HUES6 (cell line): ENCODE measurements around the gene PPP4R1.

ENCODE experiments used
- H3K27ac ChIP-seq: 2 replicates; pipeline ENCODE4 v1.7.0; 2013; ENCODE audit warnings: low read depth, mild to moderate bottlenecking, low read length, inconsistent platforms
- H3K27me3 ChIP-seq: 2 replicates; pipeline ENCODE4 v1.6.1; 2013; ENCODE audit warnings: low read length; ENCODE audit not compliant: control insufficient read depth, insufficient read depth
- H3K36me3 ChIP-seq: 2 replicates; pipeline ENCODE4 v1.6.1; 2013; ENCODE audit warnings: low read length; ENCODE audit not compliant: control insufficient read depth, insufficient read depth
- H3K4me1 ChIP-seq: 2 replicates; pipeline ENCODE4 v1.6.1; 2013; ENCODE audit warnings: low read length; ENCODE audit not compliant: control insufficient read depth, insufficient read depth
- H3K4me3 ChIP-seq: 2 replicates; pipeline ENCODE4 v1.5.1; 2013; ENCODE audit warnings: low read depth, low read length
- H3K9ac ChIP-seq: one replicate; pipeline ENCODE4 v1.6.1; 2013; ENCODE audit warnings: mild to moderate bottlenecking, low read length
- H3K9me3 ChIP-seq: 2 replicates; pipeline ENCODE4 v1.6.1; 2013; ENCODE audit warnings: low read depth, low read length; ENCODE audit not compliant: control insufficient read depth, insufficient read depth

The PPP4R1 gene

DNA sequence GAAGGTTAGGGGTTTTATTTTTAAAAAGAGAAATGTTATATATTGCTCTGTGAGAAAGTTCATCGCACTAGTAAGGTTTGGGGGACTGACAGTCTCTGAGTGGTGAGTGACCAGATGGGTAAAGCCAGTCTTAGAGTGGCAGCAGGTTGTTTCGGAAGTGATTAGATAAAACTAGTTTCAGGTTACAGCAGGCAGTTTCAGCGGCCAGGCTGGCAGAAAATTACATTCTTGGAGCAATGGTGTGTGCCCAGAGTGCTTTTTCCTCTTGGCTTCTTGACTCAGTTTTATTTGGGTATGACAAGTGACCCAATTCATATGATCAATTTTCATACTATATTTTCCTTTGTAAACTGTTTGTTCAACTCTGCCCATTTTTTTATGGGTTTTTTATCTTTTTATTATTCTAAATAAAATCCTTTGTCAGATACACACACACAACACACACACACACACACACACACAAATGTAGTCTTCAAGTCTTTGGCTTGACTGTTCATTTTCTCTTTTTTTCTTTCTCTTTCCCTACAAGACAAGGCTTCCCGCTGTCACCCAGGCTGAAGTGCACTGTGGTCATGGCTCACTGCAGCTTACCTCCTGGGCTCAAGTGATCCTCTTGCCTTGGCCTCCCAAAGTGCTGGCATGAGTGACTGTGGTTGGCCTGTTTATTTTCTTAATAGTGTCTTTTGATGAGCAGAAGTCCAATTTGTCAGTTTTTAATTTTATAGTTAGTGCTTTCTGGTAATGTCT, 108.1 kb downstream of the PPP4R1 start:
- Histone ChIP-seq H3K27ac (no peak overlapping the region), H3K9ac (no peak overlapping the region), H3K9me3 (peaks cover 30% of the 10 kb centered on the region), H3K4me1 (no peaks in the 10 kb centered on the region; the same call in 1 of the 2 replicates), H3K36me3 (peaks cover 7% of the 10 kb centered on the region; the same call in 1 of the 2 replicates), H3K4me3 (no peak overlapping the region), H3K27me3 (no peaks in the 10 kb centered on the region)
